Neural cell (in vitro differentiated cells): Measurements from ENCODE around the gene TMEM273. TPM values are rescaled to one million over a fixed set of nuclear protein-coding genes. Genes with fewer than 3 reads are reported as not detected.

ENCODE experiments used
- H2AFZ ChIP-seq: fragments of 200-600, 300-800 bp; sonication (generic), shearing (Covaris generic); 2 replicates; pipeline ENCODE4 v1.6.0; 2014; ENCODE audit warnings: low read depth, mild to moderate bottlenecking, antibody characterized with exemption, low read length, moderate library complexity
- H3F3A ChIP-seq: fragments of 200-600 bp; shearing (Covaris generic); 2 replicates; pipeline ENCODE4 v1.6.1; 2016; ENCODE audit warnings: mild to moderate bottlenecking, moderate library complexity, mixed read lengths, antibody characterized with exemption, low read length; ENCODE audit not compliant: insufficient read depth, poor library complexity, severe bottlenecking
- H3K27ac ChIP-seq: fragments of 200-600, 300-800 bp; sonication (generic), shearing (Covaris generic); 2 replicates; pipeline ENCODE4 v1.5.1; 2014; ENCODE audit warnings: mild to moderate bottlenecking, low read length, moderate library complexity
- H3K27me3 ChIP-seq: fragments of 300-800, 200-600 bp; sonication (generic), shearing (Covaris generic); 2 replicates; pipeline ENCODE4 v1.6.0; 2014; ENCODE audit warnings: mild to moderate bottlenecking, low read depth, low read length, moderate library complexity; ENCODE audit not compliant: insufficient read depth
- H3K36me3 ChIP-seq: fragments of 300-800, 200-600 bp; sonication (generic), shearing (Covaris generic); 2 replicates; pipeline ENCODE4 v1.5.1; 2014; ENCODE audit warnings: mild to moderate bottlenecking, antibody characterized with exemption, low read length, moderate library complexity; ENCODE audit not compliant: insufficient read depth
- H3K4me2 ChIP-seq: fragments of 300-800, 200-600 bp; sonication (generic), shearing (Covaris generic); 2 replicates; pipeline ENCODE4 v1.6.0; 2014; ENCODE audit warnings: mild to moderate bottlenecking, low read length
- H3K4me3 ChIP-seq: fragments of 300-800, 200-600 bp; sonication (generic), shearing (Covaris generic); 2 replicates; pipeline ENCODE4 v1.5.1; 2014; ENCODE audit warnings: mild to moderate bottlenecking, low read length, moderate library complexity
- H3K79me2 ChIP-seq: fragments of 200-600 bp; shearing (Covaris generic); replicated peaks from 2 replicates; pipeline ENCODE4 v1.6.0; 2014; ENCODE audit warnings: mild to moderate bottlenecking, low read length, moderate library complexity; ENCODE audit not compliant: insufficient read depth
- H3K9ac ChIP-seq: fragments of 300-800, 200-600 bp; sonication (generic), shearing (Covaris generic); 2 replicates; pipeline ENCODE4 v1.6.1; 2016; ENCODE audit warnings: mild to moderate bottlenecking, low read length, mixed read lengths
- H3K9me2 ChIP-seq: fragments of 200-600 bp; shearing (Covaris generic); 2 replicates; pipeline ENCODE4 v1.6.1; 2016; ENCODE audit warnings: mild to moderate bottlenecking, low read length, mixed read lengths; ENCODE audit not compliant: insufficient read depth
- H3K9me3 ChIP-seq: fragments of 200-600, 300-800 bp; sonication (generic), shearing (Covaris generic); 2 replicates; pipeline ENCODE4 v1.6.1; 2016; ENCODE audit warnings: mild to moderate bottlenecking, mixed run types, low read length, moderate library complexity, mixed read lengths
- H4K20me1 ChIP-seq: fragments of 200-600 bp; shearing (Covaris generic); 2 replicates; pipeline ENCODE4 v1.6.1; 2016; ENCODE audit warnings: mild to moderate bottlenecking, mixed run types; ENCODE audit not compliant: insufficient read depth
- CTCF ChIP-seq: fragments of 450-650 bp; IDR thresholded peaks from 2 replicates; pipeline ENCODE4 v1.5.1; 2014; ENCODE audit warnings: antibody characterized with exemption, mild to moderate bottlenecking, moderate library complexity; ENCODE audit not compliant: poor library complexity, severe bottlenecking
- EP300 ChIP-seq: fragments of 450-650 bp; conservative IDR thresholded peaks from 2 replicates; pipeline ENCODE4 v1.6.1; 2014; ENCODE audit warnings: antibody characterized with exemption, mild to moderate bottlenecking, moderate library complexity; ENCODE audit not compliant: poor library complexity, severe bottlenecking
- EZH2 ChIP-seq: fragments of 200-600, 300-800 bp; shearing (Covaris generic), sonication (generic); IDR thresholded peaks from 2 replicates; pipeline ENCODE4 v1.6.1; 2014; ENCODE audit warnings: antibody characterized with exemption, low read length, borderline replicate concordance, mild to moderate bottlenecking; ENCODE audit not compliant: insufficient read depth, poor library complexity, severe bottlenecking
- MXI1 ChIP-seq: fragments of 450-650 bp; conservative IDR thresholded peaks from 2 replicates; pipeline ENCODE4 v1.6.1; 2014; ENCODE audit warnings: antibody characterized with exemption, mild to moderate bottlenecking; ENCODE audit not compliant: poor library complexity, severe bottlenecking
- POLR2AphosphoS5 ChIP-seq: IDR thresholded peaks from 2 replicates; pipeline ENCODE4 v1.6.1; 2012
- RAD21 ChIP-seq: fragments of 450-650 bp; conservative IDR thresholded peaks from 2 replicates; pipeline ENCODE4 v1.6.1; 2014; ENCODE audit warnings: antibody characterized with exemption, mild to moderate bottlenecking, moderate library complexity
- SMC3 ChIP-seq: fragments of 450-650 bp; conservative IDR thresholded peaks from 2 replicates; pipeline ENCODE4 v1.6.1; 2014; ENCODE audit warnings: antibody characterized with exemption, mild to moderate bottlenecking, moderate library complexity; ENCODE audit not compliant: poor library complexity
- TAF1 ChIP-seq: IDR thresholded peaks from 2 replicates; pipeline ENCODE4 v1.6.1; 2012; ENCODE audit warnings: low read depth
- polyA plus RNA-seq: library from polyadenylated mRNA; depleted of rRNA; stranded (reverse); fragments of >200 nt; gene quantifications from 2 replicates; pipeline ENCODE4 v1.2.3, GENCODE V29; 2014
- TF ChIP-seq, protein P1 (sequence below): IDR thresholded peaks from 2 replicates; pipeline ENCODE4 v1.6.1; 2012; ENCODE audit warnings: borderline replicate concordance

Gene TMEM273
- polyA plus RNA-seq, 1 donor from 2014 or later: not detected

DNA sequence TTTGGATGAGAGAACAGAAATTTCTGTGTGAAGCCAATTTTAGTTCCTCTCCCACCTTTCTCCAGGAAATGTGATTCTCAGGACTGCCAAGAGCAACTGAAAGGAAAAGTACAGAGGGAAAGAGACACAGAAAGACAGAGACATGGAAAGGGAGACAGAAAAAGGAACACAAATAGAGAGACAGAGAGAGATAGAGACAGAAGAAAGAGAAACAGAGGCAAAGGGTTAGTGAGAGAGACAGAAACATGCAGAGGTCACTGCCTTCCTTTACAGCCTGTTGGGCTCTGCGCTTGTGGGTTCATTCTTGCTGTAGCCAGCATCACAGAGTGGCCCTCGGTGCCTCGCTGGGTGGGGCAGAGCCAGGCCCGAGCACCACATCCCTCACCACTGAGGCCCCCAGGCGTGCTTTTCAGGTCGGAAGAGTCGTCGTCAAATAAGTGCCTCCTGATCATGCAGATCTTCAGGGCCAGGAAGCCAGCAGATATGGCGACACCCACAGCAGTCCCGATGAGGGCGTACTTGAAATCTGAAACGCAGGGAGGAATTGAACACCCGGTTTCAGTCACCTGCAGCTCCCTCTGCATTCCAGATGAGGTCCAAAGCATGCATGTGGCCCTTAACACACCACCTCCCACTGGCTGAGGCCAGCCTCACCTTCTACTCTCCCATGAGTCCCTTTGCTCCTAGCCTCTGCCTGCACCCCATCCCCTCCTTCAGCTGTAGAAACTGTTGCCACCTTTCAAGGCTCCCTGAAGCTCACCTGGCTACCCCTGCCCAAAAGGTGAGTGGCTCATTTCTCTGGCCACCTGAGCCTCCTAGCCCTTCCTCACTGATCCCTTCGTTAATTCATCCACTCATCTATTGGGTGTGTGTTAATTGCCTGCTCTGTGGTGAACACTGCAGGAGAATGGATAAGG is 21.4 kb downstream of the TMEM273 start:
- Histone ChIP-seq H3K79me2 (no peaks in the 10 kb centered on the region), H3K27ac (no peak overlapping the region), H2AFZ (no peak overlapping the region)

DNA sequence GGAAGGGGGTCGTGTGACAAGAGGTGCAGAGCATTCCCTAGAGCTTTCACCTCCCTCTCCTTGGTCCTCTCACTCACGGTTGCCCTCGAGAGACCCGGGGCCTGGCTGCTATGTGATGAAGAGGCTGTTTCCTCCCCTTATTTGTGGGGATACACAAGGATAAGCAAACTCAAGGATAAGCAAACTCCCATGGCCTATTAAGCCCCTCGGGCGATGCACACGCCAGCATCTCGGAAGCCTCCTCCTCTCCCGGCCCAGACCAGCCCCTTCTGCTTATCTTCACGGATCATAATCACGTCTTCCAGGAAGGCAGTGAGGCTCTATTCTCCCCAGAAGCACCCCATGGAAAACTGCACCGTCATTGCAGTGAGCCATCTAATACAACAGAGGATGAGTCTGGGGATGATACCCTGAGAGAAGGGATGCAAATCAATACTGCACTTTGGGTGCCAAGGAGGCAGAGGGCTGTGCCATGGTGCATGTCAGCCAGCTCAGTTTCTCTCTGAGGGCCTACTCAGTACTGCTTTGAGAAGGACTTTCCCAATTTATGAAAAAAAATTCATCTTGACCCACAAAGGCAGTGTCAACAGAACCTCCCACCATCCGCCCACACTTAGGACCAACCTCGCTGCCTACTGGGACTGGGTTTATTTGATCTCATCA is 22.2 kb downstream of the TMEM273 start:
- H3K4me3 ChIP-seq: no peak overlapping the region
- no peaks in the 10 kb centered on the region for H3K9me3 ChIP-seq
- no peaks in the 10 kb centered on the region for H3K79me2 ChIP-seq
- H3K36me3 ChIP-seq: no peaks in the 10 kb centered on the region
- no peaks in the 10 kb centered on the region for H4K20me1 ChIP-seq
- H3F3A ChIP-seq: no peaks in the 10 kb centered on the region
- no peak overlapping the region for H3K9ac ChIP-seq
- no peaks in the 10 kb centered on the region for H3K9me2 ChIP-seq
- no peaks in the 10 kb centered on the region for H3K27me3 ChIP-seq
- H2AFZ ChIP-seq: no peak overlapping the region
- TF ChIP-seq POLR2AphosphoS5 (no peak), MXI1 (no peak), SMC3 (no peak), TAF1 (no peak), EP300 (no peak)
- TF ChIP-seq, protein P1, sequence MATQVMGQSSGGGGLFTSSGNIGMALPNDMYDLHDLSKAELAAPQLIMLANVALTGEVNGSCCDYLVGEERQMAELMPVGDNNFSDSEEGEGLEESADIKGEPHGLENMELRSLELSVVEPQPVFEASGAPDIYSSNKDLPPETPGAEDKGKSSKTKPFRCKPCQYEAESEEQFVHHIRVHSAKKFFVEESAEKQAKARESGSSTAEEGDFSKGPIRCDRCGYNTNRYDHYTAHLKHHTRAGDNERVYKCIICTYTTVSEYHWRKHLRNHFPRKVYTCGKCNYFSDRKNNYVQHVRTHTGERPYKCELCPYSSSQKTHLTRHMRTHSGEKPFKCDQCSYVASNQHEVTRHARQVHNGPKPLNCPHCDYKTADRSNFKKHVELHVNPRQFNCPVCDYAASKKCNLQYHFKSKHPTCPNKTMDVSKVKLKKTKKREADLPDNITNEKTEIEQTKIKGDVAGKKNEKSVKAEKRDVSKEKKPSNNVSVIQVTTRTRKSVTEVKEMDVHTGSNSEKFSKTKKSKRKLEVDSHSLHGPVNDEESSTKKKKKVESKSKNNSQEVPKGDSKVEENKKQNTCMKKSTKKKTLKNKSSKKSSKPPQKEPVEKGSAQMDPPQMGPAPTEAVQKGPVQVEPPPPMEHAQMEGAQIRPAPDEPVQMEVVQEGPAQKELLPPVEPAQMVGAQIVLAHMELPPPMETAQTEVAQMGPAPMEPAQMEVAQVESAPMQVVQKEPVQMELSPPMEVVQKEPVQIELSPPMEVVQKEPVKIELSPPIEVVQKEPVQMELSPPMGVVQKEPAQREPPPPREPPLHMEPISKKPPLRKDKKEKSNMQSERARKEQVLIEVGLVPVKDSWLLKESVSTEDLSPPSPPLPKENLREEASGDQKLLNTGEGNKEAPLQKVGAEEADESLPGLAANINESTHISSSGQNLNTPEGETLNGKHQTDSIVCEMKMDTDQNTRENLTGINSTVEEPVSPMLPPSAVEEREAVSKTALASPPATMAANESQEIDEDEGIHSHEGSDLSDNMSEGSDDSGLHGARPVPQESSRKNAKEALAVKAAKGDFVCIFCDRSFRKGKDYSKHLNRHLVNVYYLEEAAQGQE: no peak
- H3K27ac ChIP-seq: no peak overlapping the region
- no peak overlapping the region for H3K4me2 ChIP-seq

More for the DNA sequence above, 21.4 kb downstream of the TMEM273 start:
- Histone ChIP-seq H3K4me2 (no peak overlapping the region), H3K27me3 (no peaks in the 10 kb centered on the region), H3F3A (no peaks in the 10 kb centered on the region), H3K9me2 (no peaks in the 10 kb centered on the region), H4K20me1 (no peaks in the 10 kb centered on the region), H3K4me3 (no peak overlapping the region), H3K36me3 (no peaks in the 10 kb centered on the region), H3K9ac (no peak overlapping the region), H3K9me3 (no peaks in the 10 kb centered on the region)
- TF ChIP-seq POLR2AphosphoS5 (no peak), EZH2 (no peak), MXI1 (no peak), CTCF (no peak), TAF1 (no peak), SMC3 (no peak), EP300 (no peak), RAD21 (no peak)
- TF ChIP-seq, protein P1: no peak
